HPDE6-E6E7 (cell line): ENCODE measurements around the gene LGALS16.
"Not testable (repeated sequence)": the region's sequence is repeated elsewhere in the genome, so short reads cannot be mapped to it uniquely, and the experiment has no call there.

Source experiments
- DNase-seq: peaks from one replicate; pipeline ENCODE4 v3.0.0; 2011; ENCODE audit warnings: missing footprints; ENCODE audit errors: extremely low spot score

LGALS16 gene, protein sequence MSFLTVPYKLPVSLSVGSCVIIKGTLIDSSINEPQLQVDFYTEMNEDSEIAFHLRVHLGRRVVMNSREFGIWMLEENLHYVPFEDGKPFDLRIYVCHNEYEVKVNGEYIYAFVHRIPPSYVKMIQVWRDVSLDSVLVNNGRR

DNA sequence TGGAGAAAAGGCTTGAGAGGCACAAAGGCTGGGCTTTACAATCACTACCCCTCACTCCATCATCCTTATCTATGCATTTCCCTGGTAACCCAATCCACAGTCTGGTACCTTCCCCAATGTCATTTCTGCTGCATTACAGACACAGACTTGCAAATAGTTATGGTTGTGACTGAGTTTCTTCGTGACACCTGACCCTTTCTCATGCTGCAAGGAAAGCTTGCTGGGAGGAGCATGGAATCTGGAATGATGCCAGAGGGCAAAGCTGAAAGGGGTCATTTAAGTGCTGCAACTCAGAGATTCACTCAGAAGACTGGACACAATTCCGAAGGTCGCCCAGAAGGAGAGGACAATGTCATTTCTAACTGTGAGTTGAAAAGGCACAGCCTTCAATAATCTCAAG lies at the start of gene LGALS16:
LGALS16 (plus strand) TSS at position 301 of the 400 bp plus-strand sequence; CDS start at position 350, 49 bp downstream.
- no peak for DNase-seq

DNA sequence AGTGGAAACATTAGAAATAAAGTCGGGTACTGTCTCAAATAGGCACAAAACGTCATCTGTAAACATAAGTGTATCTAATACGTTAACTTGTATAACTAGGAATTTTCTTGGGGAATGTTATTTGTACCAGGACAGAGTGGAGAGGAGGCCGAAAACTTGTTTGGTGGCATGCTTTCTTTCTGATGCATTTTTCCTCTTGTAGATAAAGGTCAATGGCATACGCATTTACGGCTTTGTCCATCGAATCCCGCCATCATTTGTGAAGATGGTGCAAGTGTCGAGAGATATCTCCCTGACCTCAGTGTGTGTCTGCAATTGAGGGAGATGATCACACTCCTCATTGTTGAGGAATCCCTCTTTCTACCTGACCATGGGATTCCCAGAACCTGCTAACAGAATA lies 48.7 kb upstream of the LGALS16 start:
- DNase-seq: no peak

DNA sequence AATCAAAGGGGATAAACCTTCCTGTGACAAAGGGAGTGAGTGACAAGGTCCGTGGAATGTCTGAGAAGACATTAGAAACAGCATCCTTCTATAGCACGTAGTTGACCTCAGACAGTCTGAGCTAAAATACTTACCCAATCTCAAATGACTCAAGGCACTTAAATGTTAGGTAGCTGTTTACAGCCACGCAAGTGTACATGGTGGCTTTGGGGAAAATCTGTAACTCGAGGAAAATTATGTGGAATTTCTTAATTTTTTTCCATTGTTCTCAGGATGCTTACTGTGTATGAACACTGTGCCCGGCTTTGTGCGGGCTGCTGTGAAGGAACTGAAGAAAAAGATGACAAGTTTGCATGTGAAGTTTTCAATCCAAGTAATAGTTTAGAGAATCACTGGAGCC lies 48.2 kb upstream of the LGALS16 start:
- no peak for DNase-seq

DNA sequence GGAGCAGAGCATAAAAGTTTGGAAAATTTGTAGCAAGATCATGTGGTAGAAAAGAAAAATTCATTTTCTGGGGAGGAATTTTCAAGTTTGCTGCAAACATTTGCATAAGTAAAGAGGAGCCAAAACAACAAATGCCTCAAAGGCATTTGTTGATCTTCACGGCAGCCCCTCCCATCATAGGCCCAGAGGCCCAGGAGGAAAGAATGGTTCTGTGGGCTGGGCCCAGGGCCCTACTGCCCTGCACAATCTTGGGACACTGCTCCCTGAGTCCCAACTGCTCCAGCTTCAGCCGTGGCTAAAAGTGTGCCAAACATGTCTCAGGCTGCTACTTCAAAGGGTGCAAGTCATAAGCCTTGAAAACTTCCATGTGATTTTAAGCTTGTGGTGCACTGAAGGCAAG lies 42.1 kb upstream of the LGALS16 start:
- no peak for DNase-seq

DNA sequence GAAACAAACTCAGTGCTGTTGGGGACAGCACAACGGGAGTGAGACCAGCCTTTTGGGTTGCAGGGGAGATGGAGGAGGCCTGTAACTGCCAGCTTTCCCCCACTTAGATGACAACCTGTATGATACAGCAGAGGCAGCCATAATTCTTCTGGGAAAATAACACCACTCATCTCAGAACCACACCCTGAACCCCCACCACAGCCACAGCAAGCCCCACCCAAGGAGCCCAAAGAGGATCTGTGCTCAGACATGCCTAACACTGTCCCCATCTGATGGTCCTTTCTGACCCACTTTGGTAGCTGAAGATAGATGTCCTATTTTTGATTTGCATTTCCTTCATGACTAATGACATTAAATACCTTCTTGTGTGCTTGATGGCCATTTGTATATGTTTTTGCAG lies 38.0 kb upstream of the LGALS16 start:
- no peak for DNase-seq

DNA sequence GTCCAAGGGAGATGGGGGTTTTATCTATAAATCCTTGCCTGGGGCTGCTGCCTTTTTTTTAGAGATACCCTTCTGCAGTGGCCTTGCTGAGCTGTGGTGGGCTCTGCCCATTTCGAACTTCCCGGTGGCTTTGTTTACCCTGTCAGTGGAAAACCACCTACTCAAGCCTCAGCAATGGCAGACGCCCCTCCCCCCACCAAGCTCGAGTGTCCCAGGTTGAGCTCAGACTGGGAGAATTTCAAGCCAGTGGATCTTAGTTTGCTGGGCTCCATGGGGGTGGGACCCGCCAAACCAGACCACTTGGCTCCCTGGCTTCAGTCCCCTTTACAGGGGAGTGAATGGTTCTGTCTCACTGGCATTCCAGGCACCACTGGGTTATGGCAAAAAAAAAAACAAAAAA lies 31.8 kb upstream of the LGALS16 start:
- DNase-seq: no peak

DNA sequence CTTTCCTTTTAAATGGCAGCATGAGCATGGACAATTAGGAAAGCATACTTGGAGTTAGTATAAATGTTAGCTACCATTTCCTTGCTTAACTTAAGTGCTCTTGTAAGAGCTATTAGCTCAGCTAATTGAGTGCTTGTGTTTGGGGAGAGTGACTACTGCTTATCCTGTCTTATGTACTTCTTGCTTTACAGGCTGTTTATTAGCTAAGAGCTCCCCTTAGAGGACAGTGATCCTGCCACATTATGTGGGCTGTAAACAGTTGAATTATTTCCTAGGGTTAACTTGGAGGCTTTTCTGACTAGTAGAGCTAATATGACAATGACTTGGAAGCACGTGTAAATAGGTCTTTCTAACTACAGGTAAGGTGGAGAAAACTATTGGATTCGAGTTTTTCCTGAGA lies 28.1 kb upstream of the LGALS16 start:
- not testable (repeated sequence) for DNase-seq

DNA sequence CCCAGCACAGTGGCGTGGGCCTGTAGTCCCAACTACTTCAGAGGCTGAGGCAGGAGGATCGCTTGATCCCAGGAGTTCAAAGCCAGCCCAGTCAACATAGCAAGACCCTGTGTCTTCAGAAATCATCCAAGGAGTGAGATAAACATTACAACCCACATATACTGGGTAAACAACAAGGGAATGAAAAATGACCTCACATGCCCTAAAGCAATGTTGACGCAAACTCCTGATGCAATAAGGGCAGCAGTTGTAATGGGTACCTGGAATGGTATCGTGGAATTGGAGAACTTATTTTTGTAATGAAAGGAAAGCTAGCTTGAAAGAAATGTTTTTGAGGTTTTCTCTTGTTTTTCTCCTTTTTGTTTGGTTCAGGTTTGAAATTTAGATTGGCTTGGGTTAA lies 24.5 kb upstream of the LGALS16 start:
- DNase-seq: no peak

DNA sequence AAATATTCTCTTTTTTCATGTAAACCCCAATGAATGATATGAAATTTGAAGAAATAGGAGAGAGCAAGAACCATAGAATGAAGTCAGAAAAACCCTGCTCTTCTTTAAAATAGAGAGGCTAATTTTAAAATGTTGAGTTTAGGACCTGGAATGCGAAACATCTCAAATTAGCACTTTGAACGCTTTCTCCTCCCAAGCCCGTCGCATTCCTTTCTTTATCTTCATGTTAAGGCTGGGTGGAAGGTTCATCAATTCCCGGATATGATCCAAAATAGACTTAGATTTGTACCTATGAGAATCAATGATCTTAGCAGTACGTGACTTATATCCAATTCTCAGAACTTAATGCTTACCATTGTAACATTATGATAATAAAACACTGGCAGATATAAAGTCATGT lies 24.1 kb upstream of the LGALS16 start:
- DNase-seq: no peak

DNA sequence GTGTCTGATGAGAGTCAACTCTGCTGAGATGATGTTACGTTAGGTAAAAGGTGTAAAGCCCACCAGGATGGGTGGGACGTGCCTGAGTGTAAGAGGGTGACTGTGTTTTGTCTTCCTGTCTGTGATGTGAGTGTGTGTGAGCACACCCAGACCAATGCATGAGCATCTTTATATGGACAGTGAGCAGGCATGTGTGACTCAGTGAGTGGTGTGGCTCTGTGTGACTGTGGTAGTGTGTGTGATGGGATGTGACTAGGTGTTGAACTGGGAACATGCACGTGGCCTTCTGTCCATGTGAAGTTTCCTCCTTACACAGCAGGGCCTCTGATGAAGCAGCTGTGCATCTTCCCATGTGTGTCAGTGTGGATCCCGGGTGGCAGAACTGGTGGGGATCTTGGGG lies 17.8 kb upstream of the LGALS16 start:
- DNase-seq: no peak

DNA sequence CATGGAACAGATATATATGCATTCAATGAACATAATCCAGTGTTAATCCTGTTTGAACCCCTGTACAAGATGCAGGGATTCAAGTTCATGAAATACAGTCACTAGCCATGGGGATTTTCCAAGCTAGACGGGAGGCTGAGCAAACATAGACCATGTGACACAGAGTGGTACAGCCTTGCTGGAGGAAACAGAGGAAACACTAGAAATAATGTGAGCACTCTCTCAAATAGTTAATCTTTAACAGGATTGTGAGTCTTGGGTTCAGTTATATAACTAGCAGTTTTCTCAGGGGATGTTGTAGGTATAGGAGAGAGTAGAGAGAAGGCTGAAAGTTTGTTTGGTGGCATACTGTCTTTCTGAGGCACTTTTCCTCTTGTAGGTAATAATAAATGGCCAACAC lies 13.9 kb upstream of the LGALS16 start:
- no peak for DNase-seq

DNA sequence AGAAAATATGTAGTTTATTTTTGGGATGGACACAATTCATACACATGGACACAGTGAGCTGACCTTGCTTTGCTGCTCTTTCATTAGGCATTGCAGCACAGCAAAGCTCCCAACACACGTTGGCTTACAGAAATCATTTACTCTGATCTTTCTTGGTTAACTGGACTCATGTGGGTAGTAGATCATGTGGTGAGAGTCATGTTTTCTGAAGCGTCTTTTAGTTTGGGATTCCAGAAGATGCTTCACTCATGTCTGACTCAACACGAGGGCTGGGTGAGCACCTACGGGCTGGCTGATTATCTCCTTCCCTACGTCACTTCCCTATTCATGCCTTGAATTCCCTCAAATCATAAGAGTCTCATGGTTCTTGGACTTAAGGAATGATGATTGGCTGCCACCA lies 12.1 kb upstream of the LGALS16 start:
- DNase-seq: no peak

DNA sequence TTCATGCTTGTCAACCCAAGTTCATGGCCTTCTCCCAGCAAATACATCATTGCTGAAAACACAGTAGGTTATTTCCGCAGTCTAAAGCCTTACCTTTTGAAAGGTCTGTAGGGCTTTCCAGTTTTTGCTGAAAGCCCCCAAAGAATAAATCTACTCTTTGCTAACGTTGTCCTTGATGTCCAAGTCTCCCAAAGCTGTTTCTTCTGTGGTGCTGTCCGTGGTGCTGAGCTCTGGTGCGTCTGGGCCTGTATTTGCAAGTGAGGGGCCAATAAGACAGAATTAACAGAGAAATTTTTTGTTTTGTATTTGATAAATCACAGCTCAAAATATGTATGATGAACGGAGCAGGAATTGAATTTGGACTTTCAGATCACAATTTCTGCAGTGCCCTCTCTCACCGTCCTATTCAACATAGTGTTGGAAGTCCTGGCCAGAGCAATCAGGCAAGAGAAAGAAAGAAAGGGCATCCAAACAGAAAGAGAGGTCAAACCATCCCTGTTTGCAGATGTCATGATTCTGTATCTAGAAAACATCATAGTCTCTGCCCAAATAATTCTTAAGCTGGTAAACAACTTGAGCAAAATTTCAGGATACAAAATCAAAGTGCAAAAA lies 9.8 kb upstream of the LGALS16 start:
- DNase-seq: no peak

DNA sequence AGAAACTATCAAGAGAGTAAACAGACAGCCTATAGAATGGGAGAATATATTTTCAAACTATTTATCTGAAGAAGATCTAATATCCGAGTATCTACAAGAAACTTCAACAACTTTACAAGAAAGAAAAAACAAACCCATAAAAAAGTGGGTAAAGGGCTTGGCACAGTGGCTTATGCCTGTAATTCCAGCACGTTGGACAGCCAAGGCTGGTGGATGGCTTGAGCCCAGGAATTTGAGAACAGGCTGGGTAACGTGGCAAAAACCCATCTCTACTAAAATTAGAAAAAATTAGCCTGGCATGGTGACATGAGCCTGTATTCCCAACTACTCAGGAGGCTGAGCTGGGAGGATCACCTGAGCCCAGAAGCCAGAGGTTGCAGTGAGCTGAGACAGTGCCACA lies 7.8 kb upstream of the LGALS16 start:
- no peak for DNase-seq

DNA sequence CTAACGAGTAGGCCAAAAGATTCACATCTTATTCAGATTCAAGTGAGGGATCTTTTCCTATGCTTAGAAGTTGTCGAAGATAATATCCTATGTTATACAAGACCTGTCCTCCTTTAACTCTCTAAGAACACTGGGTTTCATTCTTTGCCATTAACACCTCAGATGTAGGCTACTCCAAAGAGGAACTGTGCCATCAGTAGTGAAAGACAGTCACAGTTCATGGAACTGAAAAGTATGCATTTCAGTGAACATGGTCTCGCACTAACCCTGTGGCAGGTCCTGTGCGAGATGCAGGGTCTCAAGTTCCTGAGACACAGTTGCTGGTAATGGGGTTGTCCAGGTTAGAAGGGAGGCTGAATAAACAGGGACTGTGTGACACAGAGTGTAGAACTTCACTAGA lies 4.1 kb downstream of the LGALS16 start:
- DNase-seq: no peak

DNA sequence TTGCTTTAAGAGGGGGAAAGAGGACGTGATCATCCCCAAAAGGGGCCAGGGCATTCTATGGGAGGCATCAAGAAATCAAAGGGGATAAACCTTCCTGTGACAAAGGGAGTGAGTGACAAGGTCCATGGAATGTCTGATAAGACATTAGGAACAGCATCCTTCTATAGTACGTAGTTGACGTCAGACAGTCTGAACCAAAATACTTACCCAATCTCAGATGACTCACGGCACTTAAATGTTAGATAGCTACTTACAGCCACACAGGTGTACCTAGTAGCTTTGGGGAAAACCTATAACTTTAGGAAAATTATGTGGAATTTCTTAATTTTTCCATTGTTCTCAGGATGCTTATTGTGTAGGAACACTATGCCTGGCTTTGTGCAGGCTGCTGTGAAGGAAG lies 4.9 kb downstream of the LGALS16 start:
- no peak for DNase-seq

DNA sequence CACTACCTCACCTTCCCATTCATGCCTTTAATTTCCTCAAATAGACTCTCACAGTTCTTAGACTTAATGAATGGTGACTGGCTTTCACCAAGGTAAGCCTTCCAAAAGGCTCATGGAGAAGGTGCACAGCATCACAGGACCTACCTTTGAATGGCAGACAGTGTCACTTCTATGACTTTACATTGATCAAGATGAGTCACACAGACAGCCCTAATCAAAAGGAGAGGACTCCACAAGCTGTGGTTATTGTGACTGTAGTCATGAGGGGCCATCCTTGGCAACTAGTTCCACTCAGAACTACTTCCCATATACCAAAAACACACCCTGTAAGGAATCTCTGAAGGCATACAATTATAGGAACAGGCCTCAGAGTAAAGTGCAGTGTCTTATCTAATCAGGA lies 5.9 kb downstream of the LGALS16 start:
- DNase-seq: no peak

DNA sequence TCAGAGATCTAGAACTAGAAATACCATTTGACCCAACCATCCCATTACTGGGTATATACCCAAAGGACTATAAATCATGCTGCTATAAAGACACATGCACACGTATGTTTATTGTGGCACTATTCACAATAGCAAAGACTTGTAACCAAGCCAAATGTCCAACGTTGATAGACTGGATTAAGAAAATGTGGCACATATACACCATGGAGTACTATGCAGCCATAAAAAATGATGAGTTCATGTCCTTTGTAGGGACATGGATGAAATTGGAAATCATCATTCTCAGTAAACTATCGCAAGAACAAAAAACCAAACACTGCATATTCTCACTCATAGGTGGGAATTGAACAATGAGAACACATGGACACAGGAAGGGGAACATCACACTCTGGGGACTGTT lies 14.1 kb downstream of the LGALS16 start:
- DNase-seq: not testable (repeated sequence)

DNA sequence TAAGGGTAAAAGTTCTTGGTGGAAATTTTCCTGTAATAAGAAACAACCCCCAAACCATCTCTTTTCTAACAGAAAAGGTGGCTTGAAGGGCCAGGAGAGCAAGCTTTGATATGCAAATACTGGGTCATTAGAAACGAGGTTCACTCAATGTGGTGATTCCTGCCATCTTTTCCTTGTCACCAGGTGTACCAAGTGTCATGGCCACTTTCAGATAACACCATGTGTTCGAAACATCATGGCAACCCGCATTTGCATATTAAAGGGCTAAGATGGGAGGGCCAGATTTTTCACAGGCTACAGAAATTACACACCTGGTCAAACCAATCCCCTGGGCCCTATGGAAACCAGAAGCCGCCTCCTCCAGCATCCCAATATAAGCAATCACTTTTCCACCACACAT lies 15.3 kb downstream of the LGALS16 start:
- no peak for DNase-seq

DNA sequence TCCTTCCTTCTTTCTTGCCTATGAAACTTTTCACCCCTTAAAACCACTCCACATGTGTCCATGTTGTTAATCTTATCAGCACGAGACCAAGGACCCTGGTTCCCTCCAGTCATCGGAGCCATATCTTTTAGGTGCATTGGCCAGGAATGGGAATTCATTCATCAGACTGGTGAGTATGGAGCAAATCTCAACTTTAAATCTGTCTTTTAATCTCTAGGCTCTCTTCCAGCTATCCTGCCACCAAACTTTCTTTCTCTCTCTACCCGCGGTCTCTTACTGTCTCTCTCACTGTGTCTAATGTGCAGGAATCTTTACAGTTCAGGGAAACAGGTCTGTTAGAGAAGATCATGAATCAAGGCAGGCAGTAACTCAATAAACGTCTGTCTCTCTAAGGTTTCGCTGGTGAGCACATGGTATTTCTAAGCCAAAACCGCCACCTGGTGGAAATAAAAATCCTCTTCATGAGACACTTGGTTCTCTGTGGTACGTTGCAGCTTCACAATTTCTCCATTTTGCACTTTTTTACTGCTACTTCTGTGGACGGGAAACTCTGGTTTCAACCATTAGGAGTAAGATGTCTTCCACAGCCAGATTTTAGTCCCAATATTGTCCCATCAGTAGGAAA lies 16.1 kb downstream of the LGALS16 start:
- no peak for DNase-seq

DNA sequence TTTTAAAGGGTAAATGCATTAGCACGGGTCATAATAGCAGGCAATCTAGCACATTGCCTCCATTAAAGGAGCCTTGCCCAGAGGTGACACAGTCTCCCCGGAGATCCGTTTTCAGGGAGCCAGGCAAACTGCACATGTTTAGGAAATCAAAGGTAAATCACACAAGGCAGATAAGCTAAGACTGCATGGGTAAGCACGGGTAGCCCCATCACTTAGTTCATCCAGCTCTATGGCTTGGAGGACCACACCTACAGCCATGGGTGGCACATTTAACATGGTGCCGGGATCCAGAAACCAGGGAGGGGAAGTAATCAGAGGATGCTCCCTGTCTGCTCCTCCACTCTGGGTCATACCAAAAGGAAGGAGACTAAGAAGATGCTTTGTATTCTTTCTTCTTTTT lies 16.8 kb downstream of the LGALS16 start:
- no peak for DNase-seq

DNA sequence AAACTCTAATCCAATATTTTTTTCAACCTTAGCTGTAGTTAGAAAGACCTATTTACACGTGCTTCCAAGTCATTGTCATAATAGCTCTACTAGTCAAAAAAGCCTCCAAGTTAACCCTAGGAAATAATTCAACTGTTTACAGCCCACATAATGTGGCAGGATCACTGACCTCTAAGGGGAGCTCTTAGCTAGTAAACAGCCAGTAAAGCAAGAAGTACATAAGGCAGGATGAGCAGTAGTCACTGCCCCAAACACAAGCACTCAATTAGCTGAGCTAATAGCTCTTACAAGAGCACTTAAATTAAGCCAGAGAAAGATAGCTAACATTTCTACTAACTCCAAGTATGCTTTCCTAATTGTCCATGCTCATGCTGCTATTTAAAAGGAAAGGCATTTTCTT lies 18.1 kb downstream of the LGALS16 start:
- DNase-seq: not testable (repeated sequence)

DNA sequence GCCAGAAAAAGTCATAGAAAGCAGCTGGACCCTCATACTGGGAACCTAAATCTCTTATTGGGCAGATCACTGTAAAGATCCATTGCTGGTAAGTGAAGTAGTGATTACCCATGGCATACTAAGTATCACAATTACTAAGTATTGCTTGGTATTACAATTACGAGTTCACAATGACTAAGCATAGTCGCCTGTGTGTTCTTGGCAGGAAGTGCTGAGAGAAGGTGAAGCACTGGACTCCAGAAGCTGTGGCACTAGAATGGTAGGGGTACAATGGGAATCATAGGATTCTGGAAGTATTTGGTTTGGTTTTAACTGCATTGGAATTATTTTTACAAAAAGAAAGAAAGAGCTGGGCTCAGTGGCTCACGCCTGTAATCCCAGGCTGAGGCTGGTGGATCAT lies 20.3 kb downstream of the LGALS16 start:
- DNase-seq: no peak
